GM18870 (cell line): ENCODE results near the gene TROAP.
"Not testable (repeated sequence)": the region's sequence is repeated elsewhere in the genome, so short reads cannot be mapped to it uniquely, and the experiment has no call there.

Experiments used
- ATAC-seq: cut with Tn5 transposase; IDR thresholded peaks from one replicate; pipeline ENCODE4 v1.9.1; 2021; ENCODE audit warnings: moderate library complexity; ENCODE audit not compliant: unreplicated experiment

Gene TROAP

DNA sequence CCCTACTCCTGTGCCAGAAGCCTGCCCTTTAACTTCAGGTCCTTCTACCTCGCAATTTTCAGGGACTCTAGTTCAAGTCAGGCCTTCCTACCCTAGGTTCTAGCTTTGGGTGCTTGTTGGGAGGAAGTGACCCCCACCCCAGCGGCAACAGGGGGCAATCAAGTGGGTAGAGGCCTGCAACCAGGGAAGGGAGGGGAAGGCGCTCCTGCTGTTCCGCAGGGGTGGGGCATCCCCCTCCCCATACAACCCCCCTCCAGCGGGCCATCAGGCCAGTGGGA is 28.3 kb upstream of the TROAP start:
- ATAC-seq, result no peak

DNA sequence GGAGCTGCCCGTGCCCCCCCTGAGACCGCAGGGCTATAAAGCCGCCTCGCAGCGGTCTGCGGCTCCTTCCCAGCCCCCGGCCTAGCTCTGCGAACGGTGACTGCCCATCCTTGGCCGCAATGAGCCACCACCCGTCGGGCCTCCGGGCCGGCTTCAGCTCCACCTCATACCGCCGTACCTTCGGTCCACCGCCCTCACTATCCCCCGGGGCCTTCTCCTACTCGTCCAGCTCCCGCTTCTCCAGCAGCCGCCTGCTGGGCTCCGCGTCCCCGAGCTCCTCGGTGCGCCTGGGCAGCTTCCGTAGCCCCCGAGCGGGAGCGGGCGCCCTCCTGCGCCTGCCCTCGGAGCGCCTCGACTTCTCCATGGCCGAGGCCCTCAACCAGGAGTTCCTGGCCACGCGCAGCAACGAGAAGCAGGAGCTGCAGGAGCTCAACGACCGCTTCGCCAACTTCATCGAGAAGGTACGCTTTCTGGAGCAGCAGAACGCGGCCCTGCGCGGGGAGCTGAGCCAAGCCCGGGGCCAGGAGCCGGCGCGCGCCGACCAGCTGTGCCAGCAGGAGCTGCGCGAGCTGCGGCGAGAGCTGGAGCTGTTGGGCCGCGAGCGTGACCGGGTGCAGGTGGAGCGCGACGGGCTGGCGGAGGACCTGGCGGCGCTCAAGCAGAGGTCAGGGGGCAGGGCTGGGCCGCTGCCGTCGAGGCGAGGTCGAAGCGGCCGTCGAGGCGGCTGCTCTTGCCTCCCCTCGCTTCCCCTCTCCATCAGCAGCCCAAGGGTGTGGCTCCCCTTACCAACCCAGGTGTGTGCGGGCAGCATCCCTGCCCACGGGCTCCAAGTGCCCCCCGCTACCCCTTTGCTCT is 27.7 kb upstream of the TROAP start, which contains the start of gene PRPH:
Gene PRPH (plus strand): TSS at position 66 of the 855 bp plus-strand sequence. CDS start 54 bp downstream, at position 120.
- ATAC-seq, result no peak

DNA sequence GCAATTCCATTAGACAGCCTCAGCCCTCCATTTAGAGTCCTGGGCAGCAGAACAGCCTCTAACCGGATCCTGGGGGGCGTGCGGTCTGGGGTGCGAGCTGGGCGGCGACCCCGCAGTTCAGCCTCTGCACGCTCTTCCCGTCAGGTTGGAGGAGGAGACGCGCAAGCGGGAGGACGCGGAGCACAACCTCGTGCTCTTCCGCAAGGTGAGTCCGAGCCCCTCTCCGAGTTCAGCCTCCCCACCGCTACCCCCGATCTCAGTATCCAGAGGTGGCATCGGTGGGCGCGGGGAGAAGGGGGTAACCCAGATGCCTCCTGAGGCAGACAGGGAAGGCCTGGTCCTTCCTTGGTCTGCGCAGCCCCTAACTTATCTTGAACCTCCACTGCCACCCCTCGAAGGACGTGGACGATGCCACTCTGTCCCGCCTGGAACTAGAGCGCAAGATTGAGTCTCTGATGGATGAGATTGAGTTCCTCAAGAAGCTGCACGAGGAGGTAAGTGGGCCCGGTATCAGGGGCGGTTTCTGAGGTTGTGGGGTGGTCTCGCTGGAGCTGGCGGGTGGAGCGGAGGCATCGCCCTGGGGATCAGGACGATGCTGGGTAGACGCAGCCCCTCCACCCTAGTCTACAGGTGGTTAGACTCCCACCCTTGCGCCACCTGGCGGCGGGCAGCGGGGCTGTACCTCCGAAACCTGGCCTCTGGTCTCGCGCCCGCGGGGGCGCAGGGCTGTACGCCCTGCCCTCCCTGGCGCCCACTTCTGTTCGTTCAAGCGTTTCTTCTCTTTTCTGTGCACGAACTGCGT is 26.8 kb upstream of the TROAP start:
- no peak for ATAC-seq

DNA sequence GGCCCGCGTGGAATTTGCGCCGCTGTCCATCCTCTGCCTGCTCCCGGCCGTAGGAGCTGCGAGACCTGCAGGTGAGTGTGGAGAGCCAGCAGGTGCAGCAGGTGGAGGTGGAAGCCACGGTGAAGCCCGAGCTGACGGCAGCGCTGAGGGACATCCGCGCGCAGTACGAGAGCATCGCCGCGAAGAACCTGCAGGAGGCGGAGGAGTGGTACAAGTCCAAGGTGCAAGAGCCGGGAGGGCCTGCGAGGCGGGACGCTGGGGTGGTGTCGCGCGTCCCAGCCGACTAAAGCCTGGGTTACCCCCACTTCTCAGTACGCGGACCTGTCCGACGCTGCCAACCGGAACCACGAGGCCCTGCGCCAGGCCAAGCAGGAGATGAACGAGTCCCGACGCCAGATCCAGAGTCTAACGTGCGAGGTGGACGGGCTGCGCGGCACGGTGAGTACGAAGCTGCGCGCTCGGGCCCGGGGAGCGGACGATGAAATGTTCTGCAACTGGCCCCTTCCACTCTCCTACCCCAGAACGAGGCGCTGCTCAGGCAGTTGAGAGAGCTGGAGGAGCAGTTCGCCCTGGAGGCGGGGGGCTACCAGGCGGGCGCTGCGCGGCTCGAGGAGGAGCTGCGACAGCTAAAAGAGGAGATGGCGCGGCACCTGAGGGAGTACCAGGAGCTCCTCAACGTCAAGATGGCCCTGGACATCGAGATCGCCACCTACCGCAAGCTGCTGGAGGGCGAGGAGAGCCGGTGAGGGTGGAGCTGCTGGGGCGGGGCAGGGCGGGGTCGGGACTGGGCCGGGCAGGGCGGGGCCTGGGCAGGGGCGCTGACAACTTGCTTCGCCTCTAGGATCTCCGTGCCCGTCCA is 26.0 kb upstream of the TROAP start:
- ATAC-seq, result no peak

DNA sequence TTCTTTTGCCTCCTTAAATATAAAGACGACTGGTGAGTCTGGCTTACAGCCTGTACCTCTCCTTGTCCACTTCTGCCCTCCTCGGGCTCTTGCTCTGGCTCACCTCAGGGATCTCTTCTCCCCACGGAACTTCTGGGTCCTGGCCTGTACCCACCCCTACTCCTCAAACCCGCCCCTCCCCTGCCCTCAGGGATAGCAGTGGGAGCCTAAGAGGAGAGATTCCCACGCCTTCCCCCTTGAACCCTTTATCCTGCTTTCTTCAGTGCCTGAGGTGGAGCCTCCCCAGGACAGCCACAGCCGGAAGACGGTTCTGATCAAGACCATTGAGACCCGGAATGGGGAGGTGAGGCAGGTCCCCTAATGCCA is 25.4 kb upstream of the TROAP start:
- no peak for ATAC-seq

DNA sequence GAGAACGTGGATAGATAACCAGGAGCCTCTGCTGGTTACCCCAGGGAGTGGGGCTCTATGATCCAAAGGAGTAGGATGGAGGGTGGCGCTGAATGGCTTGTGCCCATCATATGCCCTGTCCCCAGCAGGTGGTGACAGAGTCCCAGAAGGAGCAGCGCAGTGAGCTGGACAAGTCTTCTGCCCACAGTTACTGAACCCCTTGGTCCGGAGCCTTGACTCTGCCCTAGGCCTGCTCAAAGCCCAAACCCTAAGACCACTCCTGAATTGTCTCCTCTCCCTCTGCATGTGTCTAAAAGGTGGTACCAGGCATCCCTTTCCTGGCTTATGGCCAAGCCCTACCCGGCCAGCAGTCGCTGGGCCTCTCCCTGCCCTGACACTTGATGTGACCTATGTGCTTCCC is 24.9 kb upstream of the TROAP start:
- ATAC-seq, result no peak

DNA sequence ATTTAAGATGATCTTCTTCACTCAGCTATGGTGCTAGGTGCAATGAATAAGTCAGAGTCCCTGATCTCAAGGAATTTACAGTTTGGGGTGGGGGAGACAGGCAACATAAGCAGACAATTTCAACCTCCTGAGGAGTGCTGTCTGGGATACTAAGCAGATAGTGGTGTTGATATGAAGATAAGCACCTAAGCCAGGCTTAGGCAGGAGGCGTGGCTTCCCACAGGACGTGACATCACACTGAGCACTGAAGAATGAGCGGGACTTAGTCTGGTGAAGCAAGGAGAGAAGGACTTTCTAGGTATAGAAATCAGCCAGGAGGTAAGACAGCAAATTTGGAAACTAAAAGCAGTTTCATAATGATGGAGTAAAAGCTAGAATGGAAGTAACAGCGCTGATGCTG is 21.3 kb upstream of the TROAP start:
- no peak for ATAC-seq

DNA sequence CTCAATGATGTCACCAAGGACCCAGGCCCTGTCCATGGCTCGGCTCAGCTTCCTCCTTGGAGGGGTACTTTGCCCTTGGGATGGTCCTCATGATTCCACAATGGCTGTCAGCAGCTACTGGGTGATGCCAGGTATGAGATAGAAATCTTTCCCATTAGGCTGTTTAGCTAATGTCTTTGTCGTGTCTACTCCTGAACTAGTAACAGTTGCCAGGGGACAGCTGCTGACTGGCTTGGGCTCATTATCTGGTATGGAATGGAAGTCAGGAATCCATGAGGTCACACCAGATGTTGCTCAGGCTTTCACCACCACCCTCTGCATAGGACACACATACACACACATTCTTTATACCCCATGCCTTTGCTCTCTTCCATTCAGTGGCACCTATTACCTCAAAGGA is 18.9 kb upstream of the TROAP start:
- no peak for ATAC-seq

DNA sequence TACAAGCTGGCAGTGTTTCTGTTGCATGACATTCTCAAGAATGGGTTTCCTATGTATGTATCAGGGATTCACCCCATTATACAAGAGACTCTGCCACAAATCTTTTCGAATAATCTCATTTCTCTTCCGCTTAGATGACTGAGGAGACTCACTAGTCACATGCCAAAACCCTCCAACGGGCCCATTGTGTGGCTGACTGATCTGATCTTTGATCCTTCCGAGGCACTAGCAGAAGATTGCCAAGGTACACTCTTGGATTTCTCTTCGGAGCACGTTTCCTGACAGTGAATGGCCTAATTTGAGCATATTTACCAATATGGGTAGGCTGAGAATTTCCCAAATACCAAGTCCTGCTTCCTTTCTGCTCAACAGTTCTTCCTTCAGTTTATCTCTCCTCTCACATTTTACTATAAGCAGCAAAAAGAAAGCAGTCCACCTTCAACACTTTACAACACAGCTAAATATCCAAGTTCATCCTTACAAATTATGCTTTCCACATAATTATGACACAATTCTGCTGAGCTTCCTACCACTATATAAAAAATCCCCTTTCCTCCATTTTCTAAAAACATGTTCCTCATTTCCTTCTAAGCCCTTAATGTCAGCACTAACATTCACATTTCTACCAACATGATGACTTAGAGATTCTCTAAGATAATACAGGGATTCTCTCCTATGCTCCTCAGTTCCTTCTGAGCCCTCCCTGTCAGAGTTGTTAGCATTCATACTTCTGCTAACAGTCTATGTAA is 17.1 kb upstream of the TROAP start:
- ATAC-seq, result no peak

DNA sequence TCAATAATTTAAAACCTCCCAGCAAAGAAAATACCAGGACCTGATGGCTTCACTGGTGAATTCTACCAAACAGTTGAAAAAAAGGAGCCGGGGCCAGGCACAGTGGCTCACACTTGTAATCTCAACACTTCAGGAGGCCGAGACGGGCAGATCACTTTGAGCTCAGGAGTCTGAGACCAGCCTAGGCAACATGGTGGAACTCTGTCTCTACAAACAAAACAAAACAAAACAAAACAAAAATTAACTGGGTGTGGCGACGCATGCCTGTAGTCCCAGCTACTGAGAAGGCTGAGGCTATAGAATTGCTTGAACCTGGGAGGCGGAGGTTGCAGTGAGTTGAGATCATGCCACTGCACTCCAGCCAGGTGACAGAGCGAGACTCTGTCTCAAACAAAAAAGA is 13.7 kb upstream of the TROAP start:
- no peak for ATAC-seq

DNA sequence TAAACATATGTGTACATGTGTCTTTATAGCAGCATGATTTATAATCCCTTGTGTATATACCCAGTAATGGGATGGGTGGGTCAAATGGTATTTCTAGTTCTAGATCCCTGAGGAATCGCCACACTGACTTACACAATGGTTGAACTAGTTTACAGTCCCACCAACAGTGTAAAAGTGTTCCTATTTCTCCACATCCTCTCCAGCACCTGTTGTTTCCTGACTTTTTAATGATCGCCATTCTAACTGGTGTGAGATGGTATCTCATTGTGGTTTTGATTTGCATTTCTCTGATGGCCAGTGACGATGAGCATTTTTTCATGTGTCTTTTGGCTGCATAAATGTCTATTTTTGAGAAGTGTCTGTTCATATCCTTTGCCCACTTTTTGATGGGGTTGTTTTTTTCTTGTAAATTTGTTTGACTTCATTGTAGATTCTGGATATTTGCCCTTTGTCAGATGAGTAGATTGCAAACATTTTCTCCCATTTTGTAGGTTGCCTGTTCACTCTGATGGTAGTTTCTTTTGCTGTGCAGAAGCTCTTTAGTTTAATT is 12.5 kb upstream of the TROAP start:
- ATAC-seq, result not testable (repeated sequence)

DNA sequence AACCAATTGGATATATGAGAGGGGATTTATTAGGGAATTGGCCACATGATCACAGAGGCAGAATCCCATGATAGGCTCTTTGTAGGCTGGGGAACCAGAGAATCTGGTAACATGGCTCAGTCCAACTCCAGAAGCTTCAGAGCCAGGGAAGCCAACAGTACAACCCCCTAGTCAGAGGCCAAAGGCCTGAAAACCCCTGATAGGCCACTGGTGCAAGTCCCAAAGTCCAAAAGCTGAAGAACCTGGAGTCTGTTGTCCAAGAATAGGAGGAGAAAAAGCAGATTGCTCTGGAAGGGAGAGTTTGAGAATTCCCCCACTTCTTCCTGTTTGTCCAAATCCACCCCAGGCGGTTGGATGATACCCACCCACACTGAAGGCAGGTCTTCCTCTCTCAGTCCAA is 8.2 kb upstream of the TROAP start:
- no peak for ATAC-seq

DNA sequence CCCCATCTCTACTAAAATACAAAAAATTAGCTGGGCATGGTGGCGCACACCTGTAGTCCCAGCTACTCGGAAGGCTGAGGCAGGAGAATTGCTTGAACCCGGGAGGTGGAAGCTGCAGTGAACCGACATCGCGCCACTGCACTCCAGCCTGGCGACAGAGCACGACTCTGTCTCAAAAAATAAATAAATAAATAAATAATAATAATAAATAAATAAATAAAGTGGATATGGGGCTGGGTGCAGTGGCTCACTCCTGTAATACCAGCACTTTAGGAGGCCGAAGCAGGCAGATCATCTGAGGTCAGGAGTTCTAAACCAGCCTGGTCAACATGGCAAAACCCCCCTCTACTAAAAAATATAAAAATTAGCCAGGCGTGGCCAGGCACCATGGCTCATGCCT is 5.9 kb upstream of the TROAP start:
- ATAC-seq, result not testable (repeated sequence)

DNA sequence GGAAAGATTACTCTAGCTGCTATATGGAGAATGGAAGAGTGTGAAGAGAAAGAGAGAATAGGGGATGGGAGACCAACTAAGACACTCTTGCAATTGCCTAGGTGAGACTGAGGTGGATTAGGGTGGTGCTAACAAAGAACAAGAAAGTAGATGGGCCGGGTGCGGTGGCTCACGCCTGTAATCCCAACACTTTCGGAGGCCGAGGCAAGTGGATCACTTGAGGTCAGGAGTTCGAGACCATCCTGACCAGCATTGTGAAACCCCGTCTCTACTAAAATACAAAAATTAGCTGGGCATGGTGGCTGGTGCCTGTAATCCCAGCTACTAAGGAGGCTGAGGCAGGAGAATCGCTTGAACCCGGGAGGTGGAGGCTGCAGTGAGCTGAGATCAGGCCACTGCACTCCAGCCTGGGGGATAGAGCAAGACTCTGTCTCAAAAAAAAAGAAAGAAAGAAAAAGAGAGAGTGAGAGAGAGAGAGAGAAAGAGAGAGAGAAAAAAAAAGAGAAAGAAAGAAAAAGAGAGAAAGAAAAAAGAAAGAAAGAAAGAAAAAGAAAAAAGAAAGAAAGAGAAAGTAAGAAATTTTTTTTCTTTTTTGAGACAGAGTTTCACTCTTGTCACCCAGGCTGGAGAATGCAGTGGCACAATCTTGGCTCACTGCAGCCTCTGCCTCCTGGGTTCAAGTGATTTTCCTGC is 2.5 kb upstream of the TROAP start:
- ATAC-seq, result not testable (repeated sequence)

DNA sequence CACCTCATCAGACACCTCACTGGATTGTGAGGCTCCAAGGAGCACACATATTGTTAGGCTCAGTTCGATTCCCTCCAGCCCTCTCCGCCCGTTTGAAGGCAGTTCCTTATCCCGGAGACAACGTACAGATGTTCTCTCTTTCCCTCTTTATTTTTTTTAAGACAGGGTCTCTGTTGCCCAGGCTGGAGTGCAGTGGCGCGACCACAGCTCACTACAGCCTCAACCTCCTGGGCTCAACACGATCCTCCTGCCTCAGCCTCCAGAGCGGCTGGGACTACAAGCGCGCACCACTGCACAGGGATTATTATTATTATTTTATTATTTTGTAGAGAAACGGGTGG is 718 bp upstream of the TROAP start:
- no peak for ATAC-seq

DNA sequence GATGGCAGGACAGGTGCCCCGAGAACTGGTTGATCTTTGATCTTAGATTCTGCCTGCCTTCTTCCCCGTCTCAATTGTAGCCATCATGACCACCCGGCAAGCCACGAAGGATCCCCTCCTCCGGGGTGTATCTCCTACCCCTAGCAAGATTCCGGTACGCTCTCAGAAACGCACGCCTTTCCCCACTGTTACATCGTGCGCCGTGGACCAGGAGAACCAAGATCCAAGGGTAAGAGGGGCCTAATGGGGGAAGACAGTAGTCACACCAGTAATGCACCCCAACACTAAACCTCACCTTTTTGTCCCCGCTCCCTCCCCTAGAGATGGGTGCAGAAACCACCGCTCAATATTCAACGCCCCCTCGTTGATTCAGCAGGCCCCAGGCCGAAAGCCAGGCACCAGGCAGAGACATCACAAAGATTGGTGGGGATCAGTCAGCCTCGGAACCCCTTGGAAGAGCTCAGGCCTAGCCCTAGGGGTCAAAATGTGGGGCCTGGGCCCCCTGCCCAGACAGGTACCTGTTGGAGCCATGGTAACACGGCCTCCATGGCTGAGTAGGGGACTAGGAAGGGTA is 556 bp downstream of the TROAP start:
- no peak for ATAC-seq

DNA sequence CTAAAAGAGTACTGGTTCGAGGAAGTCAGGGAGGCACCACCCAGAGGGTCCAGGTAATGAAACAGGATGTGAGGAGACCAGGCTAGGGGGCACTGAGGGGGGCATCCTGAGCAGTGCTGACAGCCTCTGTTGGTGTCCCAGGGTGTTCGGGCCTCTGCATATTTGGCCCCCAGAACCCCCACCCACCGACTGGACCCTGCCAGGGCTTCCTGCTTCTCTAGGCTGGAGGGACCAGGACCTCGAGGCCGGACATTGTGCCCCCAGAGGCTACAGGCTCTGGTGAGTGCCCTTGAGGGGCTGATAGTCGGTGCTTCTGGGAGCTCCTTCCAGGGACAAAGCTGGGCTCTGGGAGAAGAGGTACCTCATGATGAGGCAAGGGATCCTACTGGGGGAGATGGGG is 2.6 kb downstream of the TROAP start:
- ATAC-seq, result no peak

DNA sequence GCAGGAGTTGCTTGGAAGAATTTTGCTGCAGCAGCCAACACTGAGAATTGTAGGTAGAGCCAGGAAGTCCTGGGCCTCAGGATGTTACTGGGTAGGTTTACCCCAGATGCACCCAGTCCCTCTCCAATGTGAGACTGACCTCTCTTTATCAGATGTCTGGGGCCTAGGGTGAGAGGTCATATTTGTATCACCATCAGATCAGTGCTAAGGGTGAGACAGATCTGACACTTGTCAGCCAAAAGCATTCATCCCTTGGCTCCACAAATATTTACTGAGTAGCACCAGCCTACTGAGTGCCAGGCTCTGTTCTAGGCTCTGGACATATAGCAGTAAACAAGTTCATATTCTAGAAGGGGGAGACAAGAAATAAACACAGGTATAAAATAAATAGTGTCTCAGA is 4.3 kb downstream of the TROAP start:
- no peak for ATAC-seq

DNA sequence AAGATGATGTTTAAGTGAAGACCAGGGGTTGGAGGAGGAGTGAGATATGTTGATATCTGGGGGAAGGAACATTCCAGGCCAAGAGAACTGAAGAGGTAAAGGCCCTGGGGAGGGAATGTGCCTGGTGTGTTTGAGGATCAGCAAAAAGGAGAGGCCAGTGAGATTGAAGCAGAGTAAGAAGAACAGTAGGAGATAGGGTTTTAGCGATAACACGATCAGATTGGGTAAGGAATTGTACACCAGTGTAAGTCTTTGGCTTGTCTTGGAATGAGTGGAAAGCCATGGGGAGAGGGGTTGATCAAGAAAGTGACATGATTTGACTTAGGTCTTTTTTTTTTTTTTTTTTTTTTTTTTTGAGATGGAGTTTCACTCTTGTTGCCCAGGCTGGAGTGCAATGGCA is 4.8 kb downstream of the TROAP start:
- no peak for ATAC-seq

DNA sequence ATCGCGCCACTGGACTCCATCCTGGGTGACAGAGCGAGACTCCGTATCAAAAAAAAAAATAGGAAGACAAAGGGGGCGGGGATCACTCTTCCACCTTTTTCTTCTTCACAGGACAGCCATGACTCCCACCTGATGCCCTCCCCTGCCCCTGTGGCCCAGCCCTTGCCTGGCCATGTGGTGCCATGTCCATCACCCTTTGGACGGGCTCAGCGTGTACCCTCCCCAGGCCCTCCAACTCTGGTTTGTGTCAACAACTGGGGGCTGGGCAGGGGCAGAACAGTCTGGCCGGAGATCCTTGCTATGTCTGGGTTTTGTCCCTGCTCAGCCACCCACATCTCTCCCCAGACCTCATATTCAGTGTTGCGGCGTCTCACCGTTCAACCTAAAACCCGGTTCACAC is 5.8 kb downstream of the TROAP start:
- ATAC-seq, result no peak
